Left lung (tissue), 10 donors: ENCODE measurements around the gene ABTB1. TPM values are rescaled to one million over a fixed set of nuclear protein-coding genes. Genes with fewer than 3 reads are reported as not detected.

Experiments used
- ATAC-seq: fragments of 200-7000 bp; cut with Tn5 transposase; one replicate; pipeline ENCODE4 v1.9.1; 2020; ENCODE audit warnings: moderate library complexity
- DNase-seq, 4 donors: peaks; one replicate each; pipeline ENCODE4 v3.0.0-alpha.2; 2013 to 2020
- H3K27ac ChIP-seq, 2 donors: fragments of 200-600 bp; sonication (generic) in 1 of 2; one replicate each; pipeline versions ENCODE4 v1.5.0 to v1.8.0; 2020 to 2021
- H3K27me3 ChIP-seq, 2 donors: fragments of 200-600 bp; sonication (generic) in 1 of 2; one replicate each; pipeline versions ENCODE4 v1.5.0 to v1.8.0; 2020 to 2021
- H3K36me3 ChIP-seq, 2 donors: fragments of 200-600 bp; sonication (generic) in 1 of 2; one replicate each; pipeline versions ENCODE4 v1.5.0 to v1.8.0; 2020 to 2021
- H3K4me1 ChIP-seq, 2 donors: fragments of 200-600 bp; one replicate each; pipeline ENCODE4 v1.8.0; 2021
- H3K4me3 ChIP-seq, 2 donors: fragments of 200-600 bp; sonication (generic) in 1 of 2; one replicate each; pipeline versions ENCODE4 v1.5.0 to v1.8.0; 2020 to 2021; ENCODE audit warnings: mild to moderate bottlenecking in 1 of 2
- H3K9me3 ChIP-seq, 2 donors: fragments of 200-600 bp; sonication (generic) in 1 of 2; one replicate each; pipeline versions ENCODE4 v1.5.0 to v1.8.0; 2020 to 2021
- intact Hi-C, 2 donors: fragments of 100-400 bp; cut with DNase I; formaldehyde crosslinking; loops; one replicate each; pipeline versions ENCODE4 v1.11.2 to v1.14.2; 2022
- polyA plus RNA-seq, 6 donors: library from polyadenylated mRNA; unstranded; fragments of 120-200 nt; gene quantifications; one replicate each; pipeline ENCODE4 v1.2.1, GENCODE V29; 2013; ENCODE audit not compliant: insufficient read length in 6 of 6
- total RNA-seq, 2 donors: library from RNA; stranded (reverse); fragmentation: NEBNext Ultra II Directional; extraction: Animal tissue kit (Norgen Biotek cat#: 25700); gene quantifications; one replicate each; pipeline ENCODE4 v1.2.1, GENCODE V29; 2021
- TF ChIP-seq, protein P1 (sequence below), 2 donors: fragments of 200-600 bp; sonication (generic) in 1 of 2; IDR thresholded peaks; one replicate each; pipeline versions ENCODE4 v1.5.0 to v1.8.0; 2021; ENCODE audit warnings: antibody characterized with exemption in 2 of 2
- donor health status: DM: no; HTN: yes; CAD: no.
- donor health status: DM: no; HTN: no; CAD: no.

ABTB1 gene
- total and polyA plus RNA-seq, 8 donors = 20.2 to 56.1 (median 26.8) TPM

DNA sequence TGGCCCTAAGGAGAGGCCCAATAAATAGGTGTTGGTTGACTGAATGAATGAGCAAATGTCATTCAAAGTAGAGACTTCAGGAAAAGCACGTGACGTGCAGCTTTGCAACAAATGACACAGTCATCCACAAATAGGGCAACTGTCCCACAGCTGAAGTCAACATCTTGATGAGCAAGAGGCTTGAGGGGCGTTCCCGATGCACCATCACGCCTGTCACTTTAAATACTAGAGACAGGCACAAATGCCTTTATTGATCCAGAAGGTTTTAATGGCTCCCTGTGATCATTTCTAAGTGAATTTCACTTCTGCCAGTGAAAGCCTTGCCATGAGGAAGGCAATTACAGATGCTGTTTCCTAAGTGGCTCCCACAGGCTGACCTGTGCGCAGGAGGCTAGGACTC, 43.6 kb downstream of the ABTB1 start:
- no peak overlapping the region for H3K4me3 ChIP-seq
- no peaks in the 10 kb centered on the region for H3K27me3 ChIP-seq
- ATAC-seq = no peak
- peaks cover 11 to 34% of the 10 kb centered on the region in 2 donors for H3K4me1 ChIP-seq
- TF ChIP-seq, protein P1, sequence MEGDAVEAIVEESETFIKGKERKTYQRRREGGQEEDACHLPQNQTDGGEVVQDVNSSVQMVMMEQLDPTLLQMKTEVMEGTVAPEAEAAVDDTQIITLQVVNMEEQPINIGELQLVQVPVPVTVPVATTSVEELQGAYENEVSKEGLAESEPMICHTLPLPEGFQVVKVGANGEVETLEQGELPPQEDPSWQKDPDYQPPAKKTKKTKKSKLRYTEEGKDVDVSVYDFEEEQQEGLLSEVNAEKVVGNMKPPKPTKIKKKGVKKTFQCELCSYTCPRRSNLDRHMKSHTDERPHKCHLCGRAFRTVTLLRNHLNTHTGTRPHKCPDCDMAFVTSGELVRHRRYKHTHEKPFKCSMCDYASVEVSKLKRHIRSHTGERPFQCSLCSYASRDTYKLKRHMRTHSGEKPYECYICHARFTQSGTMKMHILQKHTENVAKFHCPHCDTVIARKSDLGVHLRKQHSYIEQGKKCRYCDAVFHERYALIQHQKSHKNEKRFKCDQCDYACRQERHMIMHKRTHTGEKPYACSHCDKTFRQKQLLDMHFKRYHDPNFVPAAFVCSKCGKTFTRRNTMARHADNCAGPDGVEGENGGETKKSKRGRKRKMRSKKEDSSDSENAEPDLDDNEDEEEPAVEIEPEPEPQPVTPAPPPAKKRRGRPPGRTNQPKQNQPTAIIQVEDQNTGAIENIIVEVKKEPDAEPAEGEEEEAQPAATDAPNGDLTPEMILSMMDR (IDR thresholded peaks at IDR 0.05) = no peak
- intact Hi-C loops = no loop called here
- no peak for DNase-seq
- H3K36me3 ChIP-seq = peaks cover 0 to 47% of the 10 kb centered on the region in 2 donors
- no peaks in the 10 kb centered on the region for H3K9me3 ChIP-seq
- H3K27ac ChIP-seq = no peak overlapping the region

DNA sequence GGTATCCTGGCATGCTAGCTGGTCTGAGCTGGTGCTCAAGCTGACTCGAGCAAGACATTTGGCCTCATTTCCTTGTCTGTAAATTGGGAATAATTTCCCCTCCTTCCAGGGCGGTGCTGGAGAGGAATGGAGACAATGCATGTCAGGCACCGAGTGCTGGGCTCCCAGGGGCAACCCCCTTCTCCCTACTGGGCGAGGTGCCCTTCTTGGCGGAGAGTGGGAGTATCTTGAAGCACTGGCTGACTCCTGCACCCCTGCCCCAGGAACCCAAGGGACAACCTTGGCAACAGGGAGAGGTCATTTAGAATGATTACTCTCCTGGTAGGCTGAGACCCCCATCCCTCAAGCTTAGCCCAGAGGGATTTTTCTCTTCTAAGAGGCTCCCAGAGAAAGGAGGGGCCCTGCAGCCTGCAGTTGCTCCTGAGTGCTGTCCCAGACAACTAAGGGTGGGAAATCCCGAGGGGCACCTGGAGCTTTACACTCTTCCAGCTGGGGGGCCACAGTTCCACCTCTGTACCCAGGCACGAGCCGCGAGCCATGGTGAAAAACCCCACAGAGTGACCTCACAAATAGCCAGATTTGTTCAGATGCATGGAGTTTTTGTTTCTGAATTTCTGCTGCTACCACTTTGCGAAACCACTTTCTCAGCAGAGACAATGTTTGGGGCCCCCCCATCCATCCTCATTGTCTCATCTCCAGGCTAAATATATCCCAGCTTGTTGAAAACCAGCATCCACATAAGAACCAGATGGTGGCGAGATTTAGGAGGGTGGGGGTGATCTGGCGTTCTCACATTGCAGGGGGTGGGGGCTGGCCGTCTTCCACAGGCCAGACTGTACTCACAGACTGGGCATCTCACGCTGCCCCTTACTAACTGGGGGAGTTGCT, 44.8 kb downstream of the ABTB1 start:
- Histone ChIP-seq H3K27ac (no peak overlapping the region), H3K9me3 (no peaks in the 10 kb centered on the region), H3K36me3 (peaks cover 0 to 39% of the 10 kb centered on the region in 2 donors), H3K4me1 (peaks cover 20 to 45% of the 10 kb centered on the region in 2 donors), H3K4me3 (no peak overlapping the region), H3K27me3 (no peaks in the 10 kb centered on the region)
- TF ChIP-seq, protein P1 (IDR thresholded peaks at IDR 0.05) = no peak
- no peak for DNase-seq
- ATAC-seq = no peak
- intact Hi-C loops = no loop called here

GRCh38 chr3:127718245-127718915, 45.6 kb downstream of the ABTB1 start:
- intact Hi-C loops = no loop called here
- H3K36me3 ChIP-seq = peaks cover 0 to 34% of the 10 kb centered on the region in 2 donors
- ATAC-seq (no peak), DNase-seq (no peak)
- TF ChIP-seq, protein P1 (IDR thresholded peaks at IDR 0.05) = no peak
- no peaks in the 10 kb centered on the region for H3K27me3 ChIP-seq
- H3K4me1 ChIP-seq = peaks cover 26 to 45% of the 10 kb centered on the region in 2 donors
- no peak overlapping the region for H3K27ac ChIP-seq
- H3K4me3 ChIP-seq = no peak overlapping the region
- H3K9me3 ChIP-seq = no peaks in the 10 kb centered on the region

DNA sequence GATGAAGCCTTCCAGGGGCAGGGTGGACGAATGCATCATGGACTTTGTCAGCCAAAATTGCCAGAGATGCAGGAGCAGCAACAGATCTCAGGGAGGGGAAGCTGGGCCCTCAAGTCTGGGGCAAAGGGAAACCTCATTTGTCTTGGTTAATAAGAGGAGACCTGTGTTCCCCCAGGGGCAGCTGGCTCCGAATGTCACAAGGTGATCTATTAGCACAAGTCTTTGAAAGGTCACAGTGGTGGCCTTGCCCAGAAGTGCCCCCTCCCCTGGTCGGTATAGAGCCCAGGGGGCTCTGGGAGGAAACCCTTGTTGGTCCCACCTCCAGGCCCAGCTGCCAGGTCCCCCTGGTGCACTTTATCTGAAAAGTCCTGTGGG, 46.2 kb downstream of the ABTB1 start:
- Histone ChIP-seq H3K4me3 (no peak overlapping the region), H3K27me3 (no peaks in the 10 kb centered on the region), H3K27ac (no peak overlapping the region), H3K9me3 (no peaks in the 10 kb centered on the region), H3K36me3 (peaks cover 0 to 34% of the 10 kb centered on the region in 2 donors), H3K4me1 (peaks cover 28 to 41% of the 10 kb centered on the region in 2 donors)
- TF ChIP-seq, protein P1 (IDR thresholded peaks at IDR 0.05) = no peak
- DNase-seq = no peak
- ATAC-seq = no peak
- intact Hi-C loops = no loop called here

- DNase-seq (no peak), ATAC-seq (no peak)
- Histone ChIP-seq H3K36me3 (peaks cover 0 to 34% of the 10 kb centered on the region in 2 donors), H3K4me1 (peaks cover 26 to 38% of the 10 kb centered on the region in 2 donors), H3K27ac (no peak overlapping the region), H3K4me3 (no peak overlapping the region), H3K27me3 (no peaks in the 10 kb centered on the region), H3K9me3 (no peaks in the 10 kb centered on the region)
- intact Hi-C loops = no loop called here
- TF ChIP-seq, protein P1 (IDR thresholded peaks at IDR 0.05) = no peak
Observed at GRCh38 chr3:127719369-127719768, 46.6 kb downstream of the ABTB1 start.
